A673 (cell line): ENCODE data around the gene APOL6. TPM values are rescaled to one million over a fixed set of nuclear protein-coding genes. Genes with fewer than 3 reads are reported as not detected.
"Not testable (repeated sequence)": the region's sequence is repeated elsewhere in the genome, so short reads cannot be mapped to it uniquely, and the experiment has no call there.

Source experiments
- BruUV-seq: library from RNA; stranded (reverse); fragments of 400-500 nt; replicated peaks from 2 replicates; lab custom pipeline; 2021; lab: Mats Ljungman, UMichigan
- CTCF ChIA-PET: fragments of 300-600 bp; sonication (Branson Sonifier 250); formaldehyde crosslinking; loops from one replicate; lab custom pipeline; 2022; ENCODE audit warnings: antibody characterized with exemption; lab: Charles Lee
- POLR2A ChIA-PET: fragments of 300-600 bp; sonication (Branson Sonifier 250); formaldehyde crosslinking; loops from one replicate; lab custom pipeline; 2022; ENCODE audit warnings: antibody characterized with exemption; ENCODE audit not compliant: low non-redundant PET; lab: Charles Lee
- DNase-seq: peaks from one replicate; pipeline ENCODE4 v3.0.0-alpha.2; 2015; ENCODE audit warnings: low spot score
- H3K27ac ChIP-seq: fragments of 200-600 bp; sonication (generic); 2 replicates; pipeline ENCODE4 v1.5.1; 2016; ENCODE audit warnings: mixed run types, low read depth, mild to moderate bottlenecking, mixed read lengths, antibody characterized with exemption, low read length; ENCODE audit not compliant: poor library complexity, severe bottlenecking
- H3K27me3 ChIP-seq: fragments of 200-600 bp; sonication (generic); replicated peaks from 2 replicates; pipeline ENCODE4 v1.6.1; 2017; ENCODE audit warnings: mixed run types, low read depth, mild to moderate bottlenecking, mixed read lengths, antibody characterized with exemption, low read length; ENCODE audit not compliant: insufficient read depth, poor library complexity
- H3K36me3 ChIP-seq: fragments of 200-600 bp; sonication (generic); 2 replicates; pipeline ENCODE4 v1.6.1; 2016; ENCODE audit warnings: mixed run types, mild to moderate bottlenecking, mixed read lengths, antibody characterized with exemption, low read length; ENCODE audit not compliant: insufficient read depth, poor library complexity, severe bottlenecking
- H3K4me1 ChIP-seq: fragments of 200-600 bp; sonication (generic); 2 replicates; pipeline ENCODE4 v1.6.1; 2017; ENCODE audit warnings: mixed run types, mild to moderate bottlenecking, mixed read lengths, antibody characterized with exemption, low read length; ENCODE audit not compliant: insufficient read depth, poor library complexity, severe bottlenecking
- H3K4me3 ChIP-seq: fragments of 200-600 bp; sonication (generic); 2 replicates; pipeline ENCODE4 v1.5.1; 2016; ENCODE audit warnings: low read depth, mixed run types, mild to moderate bottlenecking, mixed read lengths, low read length; ENCODE audit not compliant: poor library complexity, severe bottlenecking
- H3K9me3 ChIP-seq: fragments of 200-600 bp; sonication (generic); 2 replicates; pipeline ENCODE4 v1.6.1; 2016; ENCODE audit warnings: mixed run types, low read depth, mild to moderate bottlenecking, mixed read lengths, antibody characterized with exemption, low read length; ENCODE audit not compliant: poor library complexity, severe bottlenecking
- EZH2 ChIP-seq: fragments of 200-600 bp; sonication (generic); IDR thresholded peaks from 2 replicates; pipeline ENCODE4 v1.6.1; 2017; ENCODE audit warnings: borderline replicate concordance, low read depth, mild to moderate bottlenecking, mixed read lengths, antibody characterized with exemption, low read length; ENCODE audit not compliant: poor library complexity, severe bottlenecking
- intact Hi-C: fragments of 100-400 bp; cut with micrococcal nuclease; formaldehyde crosslinking; loops from one replicate; pipeline ENCODE4 v1.10.0; 2022; ENCODE audit not compliant: unreplicated experiment
- total RNA-seq: library from RNA; stranded (reverse); gene quantifications from 2 replicates; pipeline ENCODE4 v1.2.3, GENCODE V29; 2021
- TF ChIP-seq, protein P1 (sequence below): fragments of 300-800, 200-600 bp; sonication (generic); conservative IDR thresholded peaks from 2 replicates; pipeline ENCODE4 v1.5.1; 2017; ENCODE audit warnings: low read depth, mild to moderate bottlenecking, antibody characterized with exemption, low read length, moderate library complexity, mixed read lengths

APOL6 gene
- total RNA-seq, 1 experiment from 2014 or later = 6.3 TPM

DNA sequence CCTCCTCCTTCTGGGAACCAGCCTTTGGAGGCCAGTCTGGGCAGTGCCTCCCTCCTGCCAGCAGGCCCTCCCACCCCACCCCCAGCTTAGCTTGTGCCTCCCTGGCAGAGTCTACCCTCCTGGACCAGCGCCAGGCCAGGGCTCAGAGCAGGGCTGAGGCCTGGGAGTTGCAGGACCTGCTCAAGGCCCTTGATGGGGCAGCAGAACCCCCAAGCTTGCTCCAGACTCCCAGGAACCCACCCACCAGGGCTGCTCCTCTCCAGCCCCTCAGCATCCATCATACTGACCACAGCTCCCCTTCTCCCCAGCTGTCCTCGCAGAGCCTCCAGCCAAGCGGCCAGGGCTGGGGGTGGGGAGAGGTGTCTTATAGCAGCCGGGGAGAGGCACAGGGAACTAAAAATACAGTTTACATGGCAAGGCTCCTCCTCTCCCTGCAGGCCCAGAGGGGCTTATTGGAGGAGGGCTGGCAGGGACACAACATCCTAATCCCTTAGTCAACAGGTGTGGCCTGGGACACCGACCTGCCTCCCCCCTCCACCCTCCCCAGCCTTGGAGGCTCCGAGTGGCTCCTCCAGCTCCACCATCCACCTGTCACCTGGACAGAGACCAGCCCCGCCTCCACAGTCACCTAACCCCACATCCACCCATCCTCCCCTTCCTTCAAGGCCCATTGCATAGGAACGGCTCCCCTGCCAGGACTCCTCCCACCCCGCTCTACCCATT, 25.9 kb upstream of the APOL6 start:
- CTCF ChIA-PET = interaction anchor here (0.6 kb wide), 1 partner anchor 490 kb away, joined by 3 read pairs; no protein-coding TSS in a partner anchor
- BruUV-seq = no TSS peak
- H3K4me3 ChIP-seq = no peak overlapping the region

DNA sequence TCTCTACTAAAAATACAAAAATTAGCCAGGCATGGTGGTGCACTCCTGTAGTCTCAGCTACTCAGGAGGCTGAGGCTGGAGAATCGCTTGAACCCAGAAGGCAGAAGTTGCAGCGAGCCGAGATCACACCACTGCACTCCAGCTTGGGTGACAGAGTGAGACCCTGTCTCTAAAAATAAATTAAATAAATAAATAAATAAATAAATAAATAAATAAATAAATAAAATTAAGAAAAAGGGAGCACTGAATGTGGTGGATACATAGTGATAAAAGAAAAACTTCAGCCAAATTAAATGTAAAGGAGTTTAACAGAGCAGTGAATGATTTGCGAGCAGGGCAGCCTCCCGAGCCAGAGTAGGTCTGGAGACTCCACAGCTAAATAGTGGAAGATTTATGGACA, 24.4 kb upstream of the APOL6 start:
- H3K4me3 ChIP-seq, H3K9me3 ChIP-seq, H3K27ac ChIP-seq, H3K27me3 ChIP-seq, POLR2A ChIA-PET, DNase-seq, BruUV-seq, H3K36me3 ChIP-seq: not testable (repeated sequence)
- CTCF ChIA-PET = interaction anchor here (0.7 kb wide), 1 partner anchor 562 kb away, joined by 5 read pairs; no protein-coding TSS in a partner anchor
- intact Hi-C loops = loop anchor here (2.0 kb wide), 2 partner anchors 193 to 273 kb away; no protein-coding TSS in a partner anchor
- H3K4me1 ChIP-seq = peaks cover 21% of the 10 kb centered on the region

More for the DNA sequence above, 25.9 kb upstream of the APOL6 start:
- Histone ChIP-seq H3K4me1 (peaks cover 15% of the 10 kb centered on the region), H3K27ac (no peak overlapping the region), H3K27me3 (no peaks in the 10 kb centered on the region), H3K36me3 (no peaks in the 10 kb centered on the region), H3K9me3 (no peaks in the 10 kb centered on the region)
- TF ChIP-seq EZH2 = no peak
- TF ChIP-seq, protein P1, sequence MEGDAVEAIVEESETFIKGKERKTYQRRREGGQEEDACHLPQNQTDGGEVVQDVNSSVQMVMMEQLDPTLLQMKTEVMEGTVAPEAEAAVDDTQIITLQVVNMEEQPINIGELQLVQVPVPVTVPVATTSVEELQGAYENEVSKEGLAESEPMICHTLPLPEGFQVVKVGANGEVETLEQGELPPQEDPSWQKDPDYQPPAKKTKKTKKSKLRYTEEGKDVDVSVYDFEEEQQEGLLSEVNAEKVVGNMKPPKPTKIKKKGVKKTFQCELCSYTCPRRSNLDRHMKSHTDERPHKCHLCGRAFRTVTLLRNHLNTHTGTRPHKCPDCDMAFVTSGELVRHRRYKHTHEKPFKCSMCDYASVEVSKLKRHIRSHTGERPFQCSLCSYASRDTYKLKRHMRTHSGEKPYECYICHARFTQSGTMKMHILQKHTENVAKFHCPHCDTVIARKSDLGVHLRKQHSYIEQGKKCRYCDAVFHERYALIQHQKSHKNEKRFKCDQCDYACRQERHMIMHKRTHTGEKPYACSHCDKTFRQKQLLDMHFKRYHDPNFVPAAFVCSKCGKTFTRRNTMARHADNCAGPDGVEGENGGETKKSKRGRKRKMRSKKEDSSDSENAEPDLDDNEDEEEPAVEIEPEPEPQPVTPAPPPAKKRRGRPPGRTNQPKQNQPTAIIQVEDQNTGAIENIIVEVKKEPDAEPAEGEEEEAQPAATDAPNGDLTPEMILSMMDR = no peak
- intact Hi-C loops = loop anchor here (2.0 kb wide), 2 partner anchors 192 to 272 kb away; no protein-coding TSS in a partner anchor
- POLR2A ChIA-PET = no interaction called here
- peak; percentile 14 for DNase-seq

DNA sequence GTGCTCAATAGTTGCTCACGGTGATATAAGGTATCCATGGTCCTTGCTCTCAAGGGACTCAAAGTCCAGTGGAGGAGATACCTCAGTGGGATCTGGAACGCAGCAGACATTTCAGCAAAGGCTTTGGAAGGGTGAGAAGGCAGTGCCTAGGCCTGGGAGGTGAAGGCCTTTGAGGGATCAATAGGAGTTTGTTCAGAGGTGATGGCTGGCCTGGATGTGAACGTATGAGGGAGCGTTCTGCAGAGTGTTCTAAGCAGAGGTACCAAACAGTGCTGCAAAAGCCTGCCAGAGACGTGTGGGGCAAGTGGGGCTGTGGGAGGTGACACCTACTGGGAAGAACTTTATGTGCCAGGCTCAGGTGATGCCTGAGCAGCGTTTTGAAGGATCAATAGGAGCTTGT, 23.7 kb upstream of the APOL6 start:
- ChIA-PET CTCF (no interaction called here), POLR2A (no interaction called here)
- intact Hi-C loops = no loop called here
- Histone ChIP-seq H3K36me3 (no peaks in the 10 kb centered on the region), H3K27ac (no peak overlapping the region), H3K4me1 (peaks cover 21% of the 10 kb centered on the region), H3K4me3 (no peak overlapping the region), H3K9me3 (no peaks in the 10 kb centered on the region), H3K27me3 (no peaks in the 10 kb centered on the region)
- BruUV-seq = no TSS peak
- no peak for TF ChIP-seq EZH2
- TF ChIP-seq, protein P1 = no peak
- DNase-seq = no peak
